Spleen (tissue), 7 donors: ENCODE data around the gene TBC1D9.

Experiments
- CTCF ChIP-seq, 11 experiments: fragments of 200-600 bp in 7 of 11; fragments of 450-650 bp in 4 of 11; sonication (generic) in 4 of 11; IDR thresholded peaks in 8 of 11; conservative IDR thresholded peaks in 3 of 11; 1 replicate in 7 of 11; 2 replicates in 4 of 11; pipeline versions ENCODE4 v1.4.0 to v1.8.0; 2016 to 2021; ENCODE audit warnings: antibody characterized with exemption in 11 of 11, inconsistent platforms in 4 of 11, mild to moderate bottlenecking in 1 of 11
- POLR2A ChIP-seq, 3 donors: fragments of 450-650 bp; IDR thresholded peaks; one replicate each; pipeline ENCODE4 v1.5.1; 2017; ENCODE audit warnings: antibody characterized with exemption in 3 of 3, mild to moderate bottlenecking in 1 of 3
- POLR2AphosphoS5 ChIP-seq, 3 donors: sonication (generic); formaldehyde crosslinking; IDR thresholded peaks; one replicate each; pipeline ENCODE4 v1.5.1; 2017; ENCODE audit warnings: antibody characterized with exemption in 3 of 3
- donor health status: DM: no; HTN: no; CAD: no; lungs with moderate emphysema.
- donor health status: DM: no; HTN: no; CAD: no.
- donor health status: DM: no; HTN: no; CAD: no.

GRCh38 chr4:140736669-140737343, 19.4 kb downstream of the TBC1D9 start:
- no peak for TF ChIP-seq CTCF (IDR thresholded peaks at IDR 0.05 in 8 of 11, conservative IDR thresholded peaks at IDR 0.05 in 3 of 11)
- no peak for TF ChIP-seq POLR2A (IDR thresholded peaks at IDR 0.05)
- TF ChIP-seq POLR2AphosphoS5 (IDR thresholded peaks at IDR 0.05) = no peak
